K562 (cell line): Measurements from ENCODE around the gene TNFSF9. TPM values are rescaled to one million over a fixed set of nuclear protein-coding genes. Genes with fewer than 3 reads are reported as not detected.

ENCODE experiments used
- ATAC-seq: fragments of 200-7000 bp; cut with Tn5 transposase; 3 replicates; pipeline ENCODE4 v1.9.1; 2020; ENCODE audit warnings: moderate library complexity
- BruUV-seq: library from RNA; stranded (reverse); fragments of 400-500 nt; replicated peaks from 2 replicates; lab custom pipeline; 2021; lab: Mats Ljungman, UMichigan
- CTCF ChIA-PET: fragments of 300-600 bp; formaldehyde crosslinking; extraction: SDS; loops from one replicate; lab custom pipeline; 2021; ENCODE audit warnings: low intra/inter-chr PET ratio; lab: Yijun Ruan, JAX
- POLR2A ChIA-PET: fragments of 300-600, 350-650 bp; sonication (Branson Sonifier 250); formaldehyde crosslinking; extraction: SDS; loops from one replicate; lab custom pipeline; 2021; ENCODE audit warnings: antibody characterized with exemption, inconsistent platforms; lab: Yijun Ruan, JAX
- DNase-seq, 4 experiments: peaks; one replicate each; pipeline versions ENCODE4 v3.0.0 to v3.0.0-alpha.2; 2011 to 2018; ENCODE audit warnings: low spot score in 3 of 4, mixed read lengths in 3 of 4; ENCODE audit errors: extremely low read depth in 1 of 4
- FAIRE-seq: peaks from 2 replicates; lab custom pipeline; 2011; peaks lifted over from hg19 to GRCh38; lab: Jason Lieb, UNC
- H2AFZ ChIP-seq: 2 replicates; pipeline ENCODE4 v1.6.0; 2011; ENCODE audit warnings: low read depth, low read length, control low read depth, inconsistent platforms
- H3K27ac ChIP-seq: fragments of 200-600 bp; 3 replicates; pipeline ENCODE4 v1.8.0; 2011; ENCODE audit warnings: low read depth, mild to moderate bottlenecking, control low read depth, inconsistent platforms, low read length, moderate library complexity, mixed read lengths; ENCODE audit errors: extremely low read depth
- H3K27me3 ChIP-seq, 2 experiments: fragments of 300-600 bp in 1 of 2; 2 replicates in 1 of 2; 3 replicates in 1 of 2; pipeline versions ENCODE4 v1.6.0 to v1.8.0; 2011; ENCODE audit warnings: inconsistent platforms in 2 of 2, low read length in 2 of 2, mild to moderate bottlenecking in 1 of 2, mixed read lengths in 1 of 2, moderate library complexity in 1 of 2; ENCODE audit not compliant: control insufficient read depth in 2 of 2, insufficient read depth in 2 of 2
- H3K36me3 ChIP-seq: fragments of 300-600 bp; 3 replicates; pipeline ENCODE4 v1.8.0; 2011; ENCODE audit warnings: mild to moderate bottlenecking, low read length, inconsistent platforms; ENCODE audit not compliant: control insufficient read depth, insufficient read depth
- H3K4me1 ChIP-seq, 2 experiments: fragments of 200-600 bp in 1 of 2; replicated peaks in 1 of 2; 2 replicates in 1 of 2; 3 replicates in 1 of 2; pipeline versions ENCODE4 v1.5.1 to v1.8.0; 2011; ENCODE audit warnings: inconsistent platforms in 2 of 2, low read length in 2 of 2, mild to moderate bottlenecking in 1 of 2, mixed read lengths in 1 of 2, moderate library complexity in 1 of 2; ENCODE audit not compliant: control insufficient read depth in 2 of 2, insufficient read depth in 2 of 2
- H3K4me2 ChIP-seq: 2 replicates; pipeline ENCODE4 v1.6.1; 2011; ENCODE audit warnings: low read length, control low read depth, inconsistent platforms, mixed read lengths; ENCODE audit not compliant: insufficient read depth
- H3K4me3 ChIP-seq: fragments of 200-600 bp; sonication (generic), shearing (Covaris generic); 2 replicates; pipeline ENCODE4 v1.5.1; 2016; ENCODE audit warnings: control low read depth, inconsistent platforms
- H3K79me2 ChIP-seq: fragments of 200-600 bp; 3 replicates; pipeline ENCODE4 v1.8.0; 2011; ENCODE audit warnings: low read length, inconsistent platforms; ENCODE audit not compliant: control insufficient read depth, insufficient read depth
- H3K9ac ChIP-seq, 2 experiments: 2 replicates each; pipeline versions ENCODE4 v1.6.0 to v1.6.1; 2011; ENCODE audit warnings: low read depth in 2 of 2, low read length in 2 of 2, control low read depth in 1 of 2, inconsistent platforms in 1 of 2, mild to moderate bottlenecking in 1 of 2, mixed read lengths in 1 of 2; ENCODE audit not compliant: insufficient read depth in 1 of 2
- H3K9me1 ChIP-seq: one replicate; pipeline ENCODE4 v1.6.0; 2011; ENCODE audit warnings: inconsistent platforms, mild to moderate bottlenecking, low read length, moderate library complexity; ENCODE audit not compliant: control insufficient read depth, insufficient read depth
- H3K9me3 ChIP-seq: replicated peaks from 2 replicates; pipeline ENCODE4 v1.5.1; 2011; ENCODE audit warnings: low read depth, low read length, inconsistent platforms; ENCODE audit not compliant: control insufficient read depth, insufficient read depth
- H4K20me1 ChIP-seq: replicated peaks from 2 replicates; pipeline ENCODE4 v1.6.1; 2011; ENCODE audit warnings: low read length, inconsistent platforms, mixed read lengths; ENCODE audit not compliant: control insufficient read depth, insufficient read depth
- C11orf30 ChIP-seq: fragments of 450-650 bp; IDR thresholded peaks from 2 replicates; pipeline ENCODE4 v1.6.1; 2016; ENCODE audit warnings: low read depth, mild to moderate bottlenecking
- HNRNPLL ChIP-seq: fragments of 200-400 bp; formaldehyde crosslinking; IDR thresholded peaks from 2 replicates; pipeline ENCODE4 v1.6.1; 2017; ENCODE audit warnings: low read length, low read depth, mild to moderate bottlenecking; ENCODE audit not compliant: poor library complexity, severe bottlenecking
- HNRNPUL1 ChIP-seq: fragments of 200-400 bp; formaldehyde crosslinking; IDR thresholded peaks from 2 replicates; pipeline ENCODE4 v1.6.1; 2017; ENCODE audit warnings: low read length
- IRF2 ChIP-seq: sonication (generic); formaldehyde crosslinking; IDR thresholded peaks from 2 replicates; pipeline ENCODE4 v1.8.1; 2022; ENCODE audit warnings: mild to moderate bottlenecking, missing genetic modification reagents
- JUNB ChIP-seq: fragments of 450-650 bp; formaldehyde crosslinking; conservative IDR thresholded peaks from 2 replicates; pipeline ENCODE4 v1.4.0; 2020; ENCODE audit warnings: mild to moderate bottlenecking
- MAFF ChIP-seq: IDR thresholded peaks from 2 replicates; pipeline ENCODE4 v1.6.1; 2012; ENCODE audit warnings: low read length, improper control_type of control experiment
- MAFG ChIP-seq: fragments of 450-650 bp; conservative IDR thresholded peaks from 2 replicates; pipeline ENCODE4 v1.6.1; 2016; ENCODE audit warnings: missing genetic modification characterization, missing compliant biosample characterization
- MAFK ChIP-seq: IDR thresholded peaks from 2 replicates; pipeline ENCODE4 v1.6.1; 2011; ENCODE audit warnings: low read length, improper control_type of control experiment
- PREB ChIP-seq: sonication (generic); formaldehyde crosslinking; IDR thresholded peaks from 2 replicates; pipeline ENCODE4 v1.8.1; 2023; ENCODE audit warnings: mild to moderate bottlenecking, missing genetic modification reagents
- TRIM28 ChIP-seq: fragments of 450-650 bp; IDR thresholded peaks from 2 replicates; pipeline ENCODE4 v1.6.1; 2017
- ZBTB26 ChIP-seq: fragments of 450-650 bp; formaldehyde crosslinking; IDR thresholded peaks from 2 replicates; pipeline ENCODE4 v1.4.0; 2022; ENCODE audit warnings: missing genetic modification characterization
- ZNF316 ChIP-seq: fragments of 450-650 bp; IDR thresholded peaks from 2 replicates; pipeline ENCODE4 v1.6.1; 2016
- ZNF766 ChIP-seq: fragments of 200-800 bp; sonication (Bioruptor generic); conservative IDR thresholded peaks from 2 replicates; pipeline ENCODE4 v1.6.1; 2016; ENCODE audit warnings: missing genetic modification characterization, missing compliant biosample characterization
- WGBS: fragments of 100-300 bp; shearing (Covaris generic); methylation state at CpG from one replicate; pipeline ENCODE4 v1.1.6; 2016; ENCODE audit warnings: low coverage, mixed read lengths; ENCODE audit not compliant: insufficient coverage; ENCODE audit errors: missing lambda C conversion rate; 5-methylcytosine and 5-hydroxymethylcytosine counted together
- in situ Hi-C: fragments of 300-500 bp; cut with MboI; formaldehyde crosslinking; loops from 4 replicates; pipeline ENCODE4 v1.15.0; 2018; ENCODE audit warnings: inconsistent platforms, mixed read lengths
- intact Hi-C: fragments of 100-400 bp; cut with micrococcal nuclease; formaldehyde crosslinking; loops from 2 replicates; pipeline ENCODE4 v1.14.2; 2022
- polyA plus RNA-seq, 8 experiments: library from polyadenylated mRNA; depleted of rRNA in 4 of 8; stranded (reverse) in 5 of 8; unstranded in 3 of 8; fragments of >200 nt; fragmentation: Nextera tagmentation in 2 of 8; fragmentation: Illumina TruSeq in 1 of 8; extraction: Ambion mirVana in 2 of 8; extraction: Trizol in 1 of 8; gene quantifications; 2 replicates each; pipeline versions ENCODE4 v1.2.1 to v1.2.3, GENCODE V29; 2011 to 2014; ENCODE audit warnings: inconsistent platforms in 1 of 8, missing spikeins in 1 of 8
- total RNA-seq, 7 experiments: library from RNA; depleted of rRNA in 6 of 7; stranded (reverse); fragments of >200 nt in 6 of 7; fragmentation: Illumina TruSeq in 2 of 7; extraction: Trizol in 2 of 7; gene quantifications; 2 replicates each; pipeline versions ENCODE4 v1.2.1 to v1.2.3, GENCODE V29; 2011 to 2021; ENCODE audit warnings: low replicate concordance in 1 of 7
- TF ChIP-seq, protein P1 (sequence below): fragments of 450-650 bp; formaldehyde crosslinking; IDR thresholded peaks from 2 replicates; pipeline ENCODE4 v1.4.0; 2020; ENCODE audit warnings: mild to moderate bottlenecking, moderate library complexity

The TNFSF9 gene
- total and polyA plus RNA-seq, 9 of the 15 experiments (the other 6 are each of a cell fraction or from before 2014, with no cell fraction given): 1.4 to 17.9 (median 6.5) TPM

- WGBS: 46% methylated on average over 14 of the region's 14 CpGs
- POLR2A ChIA-PET: no interaction called here
- Histone ChIP-seq H3K27ac (no peak overlapping the region), H3K9ac (peak overlapping the region in 1 of 2 experiments; percentile 59; a peak in 1 of 4 replicates), H3K36me3 (no peaks in the 10 kb centered on the region), H2AFZ (peak overlapping the region; percentile 47; the same call in 1 of the 2 replicates), H3K9me3 (no peaks in the 10 kb centered on the region), H3K4me1 (peaks cover 16 to 40% of the 10 kb centered on the region in 2 experiments), H4K20me1 (no peaks in the 10 kb centered on the region; the same call in 1 of the 2 replicates), H3K9me1 (no peaks in the 10 kb centered on the region), H3K4me2 (no peak overlapping the region), H3K4me3 (no peak overlapping the region), H3K79me2 (no peaks in the 10 kb centered on the region), H3K27me3 (no peaks in the 10 kb centered on the region)
- intact Hi-C loops (loop anchor here (5.0 to 10.0 kb wide), 3 partner anchors 84 to 394 kb away; partner anchors contain the start of genes GPR108 and TRIP10), in situ Hi-C loops (no loop called here)
- ATAC-seq (no peak), DNase-seq (no peak), FAIRE-seq (no peak)
- TF ChIP-seq ZBTB26 (CRISPR knock-in tag) (no peak), HNRNPUL1 (no peak), C11orf30 (peak; percentile 78), PREB (no peak), MAFK (peak; percentile 38; the same call in 1 of the 2 replicates), JUNB (no peak), ZNF316 (peak; percentile 83), MAFG (tag) (peak; percentile 59), IRF2 (CRISPR knock-in tag) (no peak), HNRNPLL (no peak), TRIM28 (no peak), MAFF (peak; percentile 8; the same call in 1 of the 2 replicates), ZNF766 (CRISPR knock-in tag) (no peak)
- TF ChIP-seq, protein P1, sequence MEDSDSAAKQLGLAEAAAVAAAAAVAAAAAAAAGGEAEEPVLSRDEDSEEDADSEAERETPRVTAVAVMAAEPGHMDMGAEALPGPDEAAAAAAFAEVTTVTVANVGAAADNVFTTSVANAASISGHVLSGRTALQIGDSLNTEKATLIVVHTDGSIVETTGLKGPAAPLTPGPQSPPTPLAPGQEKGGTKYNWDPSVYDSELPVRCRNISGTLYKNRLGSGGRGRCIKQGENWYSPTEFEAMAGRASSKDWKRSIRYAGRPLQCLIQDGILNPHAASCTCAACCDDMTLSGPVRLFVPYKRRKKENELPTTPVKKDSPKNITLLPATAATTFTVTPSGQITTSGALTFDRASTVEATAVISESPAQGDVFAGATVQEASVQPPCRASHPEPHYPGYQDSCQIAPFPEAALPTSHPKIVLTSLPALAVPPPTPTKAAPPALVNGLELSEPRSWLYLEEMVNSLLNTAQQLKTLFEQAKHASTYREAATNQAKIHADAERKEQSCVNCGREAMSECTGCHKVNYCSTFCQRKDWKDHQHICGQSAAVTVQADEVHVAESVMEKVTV (CRISPR knock-in tag): no peak
- CTCF ChIA-PET: interaction anchor here (2.0 kb wide), 1 partner anchor 114 kb away, joined by 23 read pairs; no protein-coding TSS in a partner anchor
- no TSS peak for BruUV-seq
These were observed 12.5 kb upstream of the TNFSF9 start for GRCh38 chr19:6518145-6518911.
